HG02588 (cell line): ENCODE results near the gene RND2.

ENCODE experiments used
- ATAC-seq: cut with Tn5 transposase; IDR thresholded peaks from one replicate; pipeline ENCODE4 v1.9.1; 2021; ENCODE audit warnings: mild to moderate bottlenecking, moderate library complexity; ENCODE audit not compliant: unreplicated experiment

RND2 gene

GRCh38 chr17:43003542-43004172 lies 21.4 kb upstream of the RND2 start:
- no peak for ATAC-seq

- peak; percentile 76 for ATAC-seq
Observed at GRCh38 chr17:43006639-43007551, 18.1 kb upstream of the RND2 start, which contains the start of gene IFI35. Gene IFI35, plus strand, starts transcription at chr17:43006784. Its CDS starts 164 bp downstream, at chr17:43006948.

GRCh38 chr17:43010667-43011308 lies 14.2 kb upstream of the RND2 start:
- no peak for ATAC-seq

DNA sequence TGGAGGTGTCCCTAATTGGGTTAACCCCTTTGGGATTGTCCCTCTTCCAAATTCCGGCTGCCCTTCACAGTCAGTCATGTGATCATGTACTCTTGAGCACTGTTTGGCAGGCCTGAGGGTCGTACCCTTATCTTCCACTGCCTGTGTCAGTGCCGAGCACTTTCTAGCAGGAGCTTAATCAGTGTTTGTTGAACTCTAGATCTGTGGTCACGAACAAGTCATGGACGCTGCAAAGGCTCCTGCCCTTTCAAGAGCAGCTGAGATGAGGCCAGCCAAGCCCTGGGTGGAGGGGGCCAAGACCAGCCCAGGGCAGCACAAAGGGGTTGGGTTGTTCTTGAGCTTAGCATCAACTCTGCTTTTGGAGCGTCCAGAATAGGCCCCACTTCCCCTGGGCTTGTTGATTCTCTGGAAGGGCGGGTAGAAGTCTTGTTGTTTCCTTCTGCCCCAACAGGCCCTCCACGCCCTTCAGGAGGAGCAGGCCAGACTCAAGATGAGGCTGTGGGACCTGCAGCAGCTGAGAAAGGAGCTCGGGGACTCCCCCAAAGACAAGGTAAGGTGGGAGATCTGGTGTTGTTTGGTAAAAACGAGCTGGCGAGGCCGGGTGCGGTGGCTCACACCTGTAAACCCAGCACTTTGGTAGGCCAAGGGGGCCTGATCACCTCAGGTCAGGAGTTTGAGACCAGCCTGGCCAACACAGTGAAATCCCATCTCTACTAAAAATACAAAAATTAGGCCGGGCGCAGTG lies 13.1 kb upstream of the RND2 start:
- ATAC-seq, result no peak

DNA sequence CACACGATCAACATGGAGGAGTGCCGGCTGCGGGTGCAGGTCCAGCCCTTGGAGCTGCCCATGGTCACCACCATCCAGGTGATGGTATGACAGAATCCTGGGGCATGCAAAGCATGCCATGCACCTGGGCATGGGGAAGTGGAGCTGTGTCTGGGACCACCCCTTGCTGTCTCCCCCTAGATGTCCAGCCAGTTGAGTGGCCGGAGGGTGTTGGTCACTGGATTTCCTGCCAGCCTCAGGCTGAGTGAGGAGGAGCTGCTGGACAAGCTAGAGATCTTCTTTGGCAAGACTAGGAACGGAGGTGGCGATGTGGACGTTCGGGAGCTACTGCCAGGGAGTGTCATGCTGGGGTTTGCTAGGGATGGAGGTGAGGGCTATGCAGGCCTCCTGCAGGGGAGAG lies 11.7 kb upstream of the RND2 start:
- ATAC-seq, result no peak

DNA sequence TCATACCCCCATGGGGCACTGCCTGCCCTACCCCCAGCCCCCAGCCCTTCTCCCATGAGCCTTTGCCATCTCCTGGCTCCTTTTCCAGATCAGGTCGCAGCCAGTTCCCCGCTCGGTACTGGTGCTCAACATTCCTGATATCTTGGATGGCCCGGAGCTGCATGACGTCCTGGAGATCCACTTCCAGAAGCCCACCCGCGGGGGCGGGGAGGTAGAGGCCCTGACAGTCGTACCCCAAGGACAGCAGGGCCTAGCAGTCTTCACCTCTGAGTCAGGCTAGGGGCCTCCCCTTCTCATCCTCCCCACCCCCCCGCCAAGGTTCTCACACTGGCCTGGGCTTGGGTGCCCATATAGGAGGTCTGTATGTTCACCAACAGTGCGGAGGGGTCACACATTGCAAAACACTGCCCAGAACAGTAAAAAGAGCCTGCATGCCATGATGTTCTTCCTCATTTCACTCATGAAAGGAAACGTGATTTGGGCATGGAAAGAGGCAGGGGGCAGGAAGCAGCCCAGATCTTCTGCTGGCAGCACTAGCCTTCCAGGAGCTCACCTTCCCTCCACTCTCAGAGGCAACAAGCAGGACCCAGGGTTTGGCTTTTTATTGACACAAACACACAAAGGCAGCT lies 10.9 kb upstream of the RND2 start:
- no peak for ATAC-seq

- ATAC-seq, result no peak
Observed at GRCh38 chr17:43014649-43015542, 10.1 kb upstream of the RND2 start.

DNA sequence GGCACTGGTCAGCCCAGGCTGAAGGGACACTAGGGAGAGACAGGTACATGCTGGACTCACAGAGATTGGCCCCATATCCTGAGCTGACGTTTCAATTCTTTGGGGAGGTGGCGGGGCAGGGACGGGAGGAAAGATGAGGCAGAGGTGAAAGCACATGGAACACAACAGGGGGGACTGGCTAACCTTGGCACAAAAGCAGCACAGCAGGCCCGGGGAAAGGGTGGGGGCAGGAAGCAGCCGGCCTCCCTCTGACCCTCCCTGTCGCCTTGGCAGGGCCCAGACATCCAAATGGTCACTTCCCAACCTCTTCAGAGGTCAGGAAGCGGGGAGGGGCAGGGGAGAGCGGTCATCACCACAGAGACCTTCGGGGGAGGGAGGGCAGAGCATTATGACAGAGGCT lies 9.5 kb upstream of the RND2 start:
- ATAC-seq, result no peak

DNA sequence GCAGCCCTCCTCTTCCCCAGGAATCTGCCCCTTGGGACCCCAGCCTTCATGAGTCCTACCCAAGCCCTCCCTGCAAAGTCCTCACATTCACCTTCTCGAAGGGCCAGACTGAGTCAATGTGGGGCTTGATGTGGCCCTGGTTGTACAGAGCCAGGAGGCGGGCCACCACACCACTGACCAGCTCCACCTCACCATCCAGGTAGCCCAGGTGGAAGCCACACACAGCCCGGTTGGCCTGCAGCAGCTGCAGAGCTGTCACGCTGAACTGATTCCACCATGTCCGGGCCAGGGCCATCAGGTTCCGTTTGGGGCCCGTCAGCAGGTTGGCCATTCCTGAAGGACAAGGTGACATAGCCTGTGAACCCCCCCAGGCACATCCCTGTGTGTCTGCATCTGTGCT lies 8.8 kb upstream of the RND2 start:
- no peak for ATAC-seq

DNA sequence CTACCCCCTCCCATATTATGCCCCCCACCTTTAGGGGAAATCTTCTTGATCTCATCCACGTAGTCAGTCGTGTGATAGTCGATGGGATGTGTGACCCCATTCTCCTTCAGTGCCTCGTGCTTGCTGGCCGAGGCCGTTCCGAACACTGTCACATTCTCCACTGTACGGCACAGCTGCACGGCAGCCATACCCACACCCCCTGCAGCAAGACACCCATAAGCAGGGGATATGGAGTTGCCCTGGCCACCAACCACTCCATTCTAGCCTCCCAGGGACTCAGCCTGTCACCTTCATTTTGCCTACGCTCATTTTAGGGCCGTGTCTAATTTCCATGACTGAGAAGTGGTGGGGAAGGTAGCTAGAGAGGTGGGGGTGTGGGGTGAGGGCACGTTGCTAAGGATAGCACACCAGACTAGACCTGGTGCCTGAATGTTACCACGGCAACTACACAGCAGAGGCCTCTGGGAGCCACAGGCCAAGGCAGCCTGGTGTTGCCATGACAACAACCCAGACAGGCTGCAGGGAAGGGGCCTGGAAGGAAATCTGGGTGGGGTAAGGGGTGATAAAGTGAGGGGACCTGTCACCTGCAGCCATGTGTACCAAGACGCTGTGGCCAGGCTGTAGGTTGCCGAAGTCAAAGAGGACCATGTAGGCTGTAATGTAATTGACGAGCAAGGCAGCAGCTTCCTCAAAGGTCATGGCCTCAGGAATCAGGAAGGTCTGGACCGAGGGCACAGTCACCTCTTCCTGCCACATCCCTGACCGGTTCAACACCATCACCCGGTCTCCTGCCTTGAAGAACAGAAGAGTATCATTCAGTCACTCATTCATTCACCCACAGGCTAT lies 6.8 kb upstream of the RND2 start:
- ATAC-seq, result no peak

GRCh38 chr17:43018932-43019331 lies 6.1 kb upstream of the RND2 start:
- ATAC-seq, result no peak

GRCh38 chr17:43019418-43019817 lies 5.6 kb upstream of the RND2 start:
- ATAC-seq, result no peak

DNA sequence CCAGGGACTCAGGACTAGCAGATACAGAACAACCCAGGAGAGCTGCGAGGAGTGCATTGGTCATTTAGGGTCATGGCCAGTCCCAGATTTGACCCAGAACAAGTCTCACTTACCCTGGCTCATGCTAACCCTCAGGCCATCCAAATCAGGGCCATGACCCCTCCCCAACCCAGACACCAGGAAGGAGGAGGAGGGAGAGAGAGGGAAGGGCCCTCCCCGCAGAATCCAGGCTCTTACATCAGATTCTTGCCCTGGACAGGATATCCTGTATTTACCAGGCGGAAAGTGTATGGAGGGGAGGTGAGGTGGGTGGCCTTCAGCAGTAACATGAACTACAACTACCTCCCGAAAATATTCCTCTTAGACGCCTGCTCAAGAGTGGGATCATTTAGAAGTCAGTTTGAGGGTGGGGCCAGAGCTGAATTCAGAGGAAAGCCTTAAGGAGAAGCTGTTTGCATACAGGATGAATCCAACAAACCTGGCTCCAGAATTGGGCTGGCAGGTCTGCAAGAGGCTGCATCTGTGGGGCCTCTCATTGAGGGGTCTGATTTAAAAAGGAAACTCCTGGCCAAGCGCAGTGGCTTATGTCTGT lies 4.9 kb upstream of the RND2 start:
- ATAC-seq, result no peak

DNA sequence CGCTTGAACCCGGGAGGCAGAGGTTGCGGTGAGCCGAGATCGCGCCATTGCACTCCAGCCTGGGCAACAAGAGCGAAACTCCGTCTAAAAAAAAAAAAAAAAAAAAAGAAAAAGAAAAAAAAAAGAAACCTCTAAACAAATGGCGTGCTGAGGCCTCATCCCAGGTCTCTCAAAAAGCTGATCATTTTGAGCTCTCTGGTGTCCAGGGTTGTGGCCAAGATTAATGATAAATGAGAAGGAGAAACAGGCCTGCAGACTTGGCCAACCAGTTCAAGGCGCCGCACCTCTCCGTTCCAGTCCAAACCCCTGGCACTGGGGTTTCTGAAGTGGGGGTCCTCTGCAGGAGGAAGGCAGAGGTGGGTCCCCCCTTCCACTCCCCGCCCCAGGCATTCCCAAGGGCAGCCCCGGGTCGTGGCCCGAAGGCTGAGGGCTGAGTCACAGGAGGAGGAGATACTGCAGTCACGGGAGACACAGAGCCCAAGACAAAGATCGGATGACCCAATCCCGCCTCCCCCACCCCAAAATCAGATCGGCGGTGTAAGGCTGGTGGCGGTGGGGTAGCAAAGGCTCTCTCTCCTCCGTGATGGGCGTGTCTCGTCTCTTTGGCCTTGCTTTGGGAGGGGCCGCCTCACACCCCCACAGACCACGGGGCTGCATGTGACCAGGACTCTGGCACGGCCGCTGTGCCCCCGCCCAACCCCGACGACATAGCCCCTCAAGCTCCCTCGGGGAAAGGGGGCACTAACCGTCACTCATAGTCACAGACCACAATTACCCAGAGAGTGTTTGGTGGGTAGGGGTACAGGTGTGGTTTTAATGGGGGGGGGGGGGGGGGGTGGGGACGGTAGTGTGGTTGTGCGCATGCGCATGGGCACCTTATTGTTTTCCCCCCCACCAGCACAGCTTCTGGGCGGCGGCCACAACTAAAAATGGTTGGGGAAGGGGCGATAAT lies 4.0 kb upstream of the RND2 start:
- no peak for ATAC-seq

GRCh38 chr17:43021741-43022512 lies 3.1 kb upstream of the RND2 start, which contains the start of gene VAT1:
Gene VAT1, minus strand, starts transcription at chr17:43022385. Its CDS starts 63 bp downstream, at chr17:43022322.
- ATAC-seq, result no peak

DNA sequence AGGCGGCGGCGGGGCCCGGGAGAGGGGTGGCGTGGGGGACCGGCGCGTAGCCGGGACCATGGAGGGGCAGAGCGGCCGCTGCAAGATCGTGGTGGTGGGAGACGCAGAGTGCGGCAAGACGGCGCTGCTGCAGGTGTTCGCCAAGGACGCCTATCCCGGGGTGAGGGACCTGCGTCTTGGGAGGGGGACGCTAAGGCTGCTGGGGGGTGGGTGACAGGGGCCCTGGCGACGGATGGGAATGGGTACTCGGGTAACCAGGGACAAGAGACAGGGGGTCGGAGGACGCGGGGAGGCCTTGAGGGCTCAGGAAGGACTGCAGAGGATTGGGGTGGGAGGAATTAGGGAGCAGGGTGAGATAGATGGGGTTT lies 243 bp downstream of the RND2 start:
- no peak for ATAC-seq
